Measurements from ENCODE around the gene CAVIN2.

- TF ChIP-seq, protein P1, sequence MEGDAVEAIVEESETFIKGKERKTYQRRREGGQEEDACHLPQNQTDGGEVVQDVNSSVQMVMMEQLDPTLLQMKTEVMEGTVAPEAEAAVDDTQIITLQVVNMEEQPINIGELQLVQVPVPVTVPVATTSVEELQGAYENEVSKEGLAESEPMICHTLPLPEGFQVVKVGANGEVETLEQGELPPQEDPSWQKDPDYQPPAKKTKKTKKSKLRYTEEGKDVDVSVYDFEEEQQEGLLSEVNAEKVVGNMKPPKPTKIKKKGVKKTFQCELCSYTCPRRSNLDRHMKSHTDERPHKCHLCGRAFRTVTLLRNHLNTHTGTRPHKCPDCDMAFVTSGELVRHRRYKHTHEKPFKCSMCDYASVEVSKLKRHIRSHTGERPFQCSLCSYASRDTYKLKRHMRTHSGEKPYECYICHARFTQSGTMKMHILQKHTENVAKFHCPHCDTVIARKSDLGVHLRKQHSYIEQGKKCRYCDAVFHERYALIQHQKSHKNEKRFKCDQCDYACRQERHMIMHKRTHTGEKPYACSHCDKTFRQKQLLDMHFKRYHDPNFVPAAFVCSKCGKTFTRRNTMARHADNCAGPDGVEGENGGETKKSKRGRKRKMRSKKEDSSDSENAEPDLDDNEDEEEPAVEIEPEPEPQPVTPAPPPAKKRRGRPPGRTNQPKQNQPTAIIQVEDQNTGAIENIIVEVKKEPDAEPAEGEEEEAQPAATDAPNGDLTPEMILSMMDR (IDR thresholded peaks at IDR 0.05), result no peak
- TF ChIP-seq POLR2AphosphoS5 (IDR thresholded peaks at IDR 0.05; ENCODE audit: insufficient read depth in 1 of 2, low read depth in 1 of 2), result no peak
These were observed 31.8 kb upstream of the CAVIN2 start for GRCh38 chr2:191878548-191879279.
